PC-3 (cell line): ENCODE data around the gene FRMPD4. TPM values are rescaled to one million over a fixed set of nuclear protein-coding genes. Genes with fewer than 3 reads are reported as not detected.
"Not testable (repeated sequence)": the region's sequence is repeated elsewhere in the genome, so short reads cannot be mapped to it uniquely, and the experiment has no call there.

Experiments
- ATAC-seq: fragments of 200-7000 bp; cut with Tn5 transposase; 2 replicates; pipeline ENCODE4 v1.9.1; 2020; ENCODE audit warnings: mild to moderate bottlenecking, moderate library complexity
- BruUV-seq: library from RNA; stranded (reverse); fragments of 400-500 nt; replicated peaks from 2 replicates; lab custom pipeline; 2021; lab: Mats Ljungman, UMichigan
- CTCF ChIA-PET: fragments of 300-600 bp; sonication (Branson Sonifier 250); formaldehyde crosslinking; loops from one replicate; lab custom pipeline; 2022; ENCODE audit warnings: antibody characterized with exemption; lab: Charles Lee
- POLR2A ChIA-PET: fragments of 300-600 bp; sonication (Branson Sonifier 250); formaldehyde crosslinking; loops from one replicate; lab custom pipeline; 2022; ENCODE audit warnings: antibody characterized with exemption; ENCODE audit not compliant: unreplicated experiment; lab: Charles Lee
- DNase-seq: peaks from one replicate; pipeline ENCODE4 v3.0.0-alpha.2; 2015
- H2AFZ ChIP-seq: fragments of 300-600 bp; sonication (generic); 2 replicates; pipeline ENCODE4 v1.6.0; 2016; ENCODE audit warnings: antibody characterized with exemption, low read length
- H3F3A ChIP-seq: fragments of 300-600 bp; sonication (generic); one replicate; pipeline ENCODE4 v1.6.0; 2017; ENCODE audit warnings: antibody characterized with exemption, low read length, control low read depth, mild to moderate bottlenecking; ENCODE audit not compliant: unreplicated experiment
- H3K27ac ChIP-seq: fragments of 300-600 bp; sonication (generic); 2 replicates; pipeline ENCODE4 v1.5.1; 2016; ENCODE audit warnings: mild to moderate bottlenecking, low read length
- H3K27me3 ChIP-seq: fragments of 300-600 bp; sonication (generic); 2 replicates; pipeline ENCODE4 v1.6.1; 2016; ENCODE audit warnings: low read length, mixed read lengths
- H3K36me3 ChIP-seq: fragments of 300-600 bp; sonication (generic); 2 replicates; pipeline ENCODE4 v1.6.1; 2016; ENCODE audit warnings: low read depth, mixed run types, low read length, mixed read lengths
- H3K4me1 ChIP-seq: fragments of 300-600 bp; sonication (generic); 2 replicates; pipeline ENCODE4 v1.5.1; 2016; ENCODE audit warnings: low read length; ENCODE audit not compliant: insufficient read depth
- H3K4me2 ChIP-seq: fragments of 300-600 bp; sonication (generic); 2 replicates; pipeline ENCODE4 v1.6.0; 2016; ENCODE audit warnings: low read length
- H3K4me3 ChIP-seq: fragments of 300-600 bp; sonication (generic); 2 replicates; pipeline ENCODE4 v1.5.1; 2016; ENCODE audit warnings: mild to moderate bottlenecking, low read length, mixed read lengths
- H3K79me2 ChIP-seq: fragments of 300-600 bp; sonication (generic); 2 replicates; pipeline ENCODE4 v1.6.1; 2017; ENCODE audit warnings: low read length, mixed read lengths
- H3K9ac ChIP-seq: fragments of 300-600 bp; sonication (generic); 2 replicates; pipeline ENCODE4 v1.6.0; 2016; ENCODE audit warnings: mild to moderate bottlenecking, low read length
- H3K9me2 ChIP-seq: fragments of 300-600 bp; sonication (generic); replicated peaks from 2 replicates; pipeline ENCODE4 v1.6.1; 2016; ENCODE audit warnings: mixed run types, low read length, mixed read lengths
- H3K9me3 ChIP-seq: fragments of 300-600 bp; sonication (generic); 2 replicates; pipeline ENCODE4 v1.6.1; 2016; ENCODE audit warnings: low read length, mixed read lengths
- H4K20me1 ChIP-seq: fragments of 300-600 bp; sonication (generic); 2 replicates; pipeline ENCODE4 v1.6.1; 2016; ENCODE audit warnings: low read length, mixed read lengths
- CTCF ChIP-seq: fragments of 300-600 bp; sonication (generic); conservative IDR thresholded peaks from 2 replicates; pipeline ENCODE4 v1.5.1; 2017; ENCODE audit warnings: antibody characterized with exemption, low read depth, mild to moderate bottlenecking, low read length
- EZH2 ChIP-seq: fragments of 300-600 bp; sonication (generic); IDR thresholded peaks from one replicate; pipeline ENCODE4 v1.6.1; 2017; ENCODE audit warnings: antibody characterized with exemption, mild to moderate bottlenecking, low read length; ENCODE audit not compliant: unreplicated experiment
- intact Hi-C: fragments of 100-400 bp; cut with micrococcal nuclease; formaldehyde crosslinking; loops from 2 replicates; pipeline ENCODE4 v1.9.0; 2023
- total RNA-seq: library from RNA; depleted of rRNA; stranded (reverse); fragments of >200 nt; gene quantifications from 2 replicates; pipeline ENCODE4 v1.2.3, GENCODE V29; 2014

The FRMPD4 gene
- total RNA-seq, 1 experiment from 2014 or later: 0.15 TPM

- DNase-seq (peak; percentile 46), ATAC-seq (peak; percentile 62; the same call in 1 of the 2 replicates)
- no peak overlapping the region for H3K4me2 ChIP-seq
- no peaks in the 10 kb centered on the region for H3F3A ChIP-seq
- H2AFZ ChIP-seq: no peak overlapping the region
- no peak overlapping the region for H3K4me3 ChIP-seq
- intact Hi-C loops: loop anchor here (1.0 kb wide), 1 partner anchor 203 kb away; no protein-coding TSS in a partner anchor
- ChIA-PET POLR2A (no interaction called here), CTCF (interaction anchor here (1.0 kb wide), 1 partner anchor 204 kb away, joined by 3 read pairs; no protein-coding TSS in a partner anchor)
- no peaks in the 10 kb centered on the region for H3K27me3 ChIP-seq
- H3K9ac ChIP-seq: no peak overlapping the region
- no peaks in the 10 kb centered on the region for H3K79me2 ChIP-seq
- no peak overlapping the region for H3K27ac ChIP-seq
- H3K9me3 ChIP-seq: no peaks in the 10 kb centered on the region
- no peaks in the 10 kb centered on the region for H4K20me1 ChIP-seq
- no peaks in the 10 kb centered on the region for H3K9me2 ChIP-seq
- H3K36me3 ChIP-seq: no peaks in the 10 kb centered on the region
- BruUV-seq: no TSS peak
- H3K4me1 ChIP-seq: no peaks in the 10 kb centered on the region
- TF ChIP-seq CTCF: peak; percentile 69
- TF ChIP-seq EZH2: no peak
These were observed 359.7 kb downstream of the FRMPD4 start for GRCh38 chrX:12497832-12498591.

- H3K36me3 ChIP-seq: no peaks in the 10 kb centered on the region
- ATAC-seq (no peak), DNase-seq (no peak)
- no peak overlapping the region for H2AFZ ChIP-seq
- CTCF ChIA-PET: no interaction called here
- H4K20me1 ChIP-seq: no peaks in the 10 kb centered on the region
- no peak overlapping the region for H3K4me2 ChIP-seq
- POLR2A ChIA-PET: no interaction called here
- H3K4me1 ChIP-seq: no peaks in the 10 kb centered on the region
- H3K9me3 ChIP-seq: no peaks in the 10 kb centered on the region
- H3K27me3 ChIP-seq: no peaks in the 10 kb centered on the region
- no peak overlapping the region for H3K4me3 ChIP-seq
- no peaks in the 10 kb centered on the region for H3F3A ChIP-seq
- intact Hi-C loops: no loop called here
- no peak for TF ChIP-seq CTCF
- no peaks in the 10 kb centered on the region for H3K79me2 ChIP-seq
- H3K9me2 ChIP-seq: no peaks in the 10 kb centered on the region
- H3K9ac ChIP-seq: no peak overlapping the region
- no TSS peak for BruUV-seq
- no peak overlapping the region for H3K27ac ChIP-seq
These were observed 366.9 kb downstream of the FRMPD4 start for GRCh38 chrX:12505127-12505526.

GRCh38 chrX:12515384-12515783 lies 377.1 kb downstream of the FRMPD4 start:
- H3K9me3 ChIP-seq, H3K4me3 ChIP-seq, H3F3A ChIP-seq, H2AFZ ChIP-seq, BruUV-seq, CTCF ChIA-PET, H3K27me3 ChIP-seq, H3K4me2 ChIP-seq, H3K36me3 ChIP-seq, H3K4me1 ChIP-seq, H3K9ac ChIP-seq, DNase-seq, ATAC-seq, H3K9me2 ChIP-seq, H3K27ac ChIP-seq, H4K20me1 ChIP-seq, H3K79me2 ChIP-seq, intact Hi-C loops, POLR2A ChIA-PET: not testable (repeated sequence)
